Activated naive CD8-positive, alpha-beta T cell treated with anti-CD3 and anti-CD28 coated beads for 36 hours (primary cell): ENCODE data around the gene APOBEC3F. TPM values are rescaled to one million over a fixed set of nuclear protein-coding genes. Genes with fewer than 3 reads are reported as not detected.
"Not testable (repeated sequence)": the region's sequence is repeated elsewhere in the genome, so short reads cannot be mapped to it uniquely, and the experiment has no call there.

Source experiments
- DNase-seq: peaks from one replicate; pipeline ENCODE4 v3.0.0; 2021
- H3K27ac Mint-ChIP-seq: one replicate; pipeline ENCODE4 v1.8.0; 2022; ENCODE audit warnings: mild to moderate bottlenecking, moderate library complexity, mixed read lengths
- H3K27me3 Mint-ChIP-seq: one replicate; pipeline ENCODE4 v1.8.0; 2022; ENCODE audit warnings: mild to moderate bottlenecking, mixed read lengths
- H3K36me3 Mint-ChIP-seq: one replicate; pipeline ENCODE4 v1.8.0; 2021; ENCODE audit warnings: mild to moderate bottlenecking, mixed read lengths
- H3K4me1 Mint-ChIP-seq: one replicate; pipeline ENCODE4 v1.8.0; 2021; ENCODE audit warnings: mixed read lengths
- H3K4me3 Mint-ChIP-seq: one replicate; pipeline ENCODE4 v1.8.0; 2022; ENCODE audit warnings: mild to moderate bottlenecking, moderate library complexity, mixed read lengths
- H3K9me3 Mint-ChIP-seq: one replicate; pipeline ENCODE4 v1.8.0; 2022; ENCODE audit warnings: mixed read lengths
- total RNA-seq, 2 experiments: library from RNA; stranded (reverse); gene quantifications; one replicate each; pipeline ENCODE4 v1.2.3, GENCODE V29; 2021

APOBEC3F gene
- total RNA-seq, 2 experiments from 2014 or later, result 19.4 to 20.4 TPM

DNA sequence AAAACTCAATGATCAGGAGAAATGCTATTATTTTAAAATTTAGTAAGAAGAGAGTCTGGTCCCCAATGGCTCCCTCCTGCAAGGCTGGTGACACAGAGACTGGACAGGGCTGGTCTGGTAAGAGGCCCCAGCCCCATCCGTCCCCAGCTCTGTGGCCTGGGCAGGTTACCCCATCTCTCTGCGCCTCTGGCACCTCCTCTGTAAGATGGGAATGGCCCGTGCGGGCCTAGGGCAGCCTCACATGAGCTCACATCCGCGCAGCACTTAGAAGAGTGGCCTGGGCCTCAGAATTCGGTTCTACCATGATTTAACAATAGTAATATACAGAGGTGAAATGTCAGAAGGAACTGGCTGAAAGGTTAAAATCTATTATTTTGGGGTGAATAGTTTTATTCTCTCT, 1.2 kb downstream of the APOBEC3F start:
- Mint-ChIP-seq H3K27ac (no peak overlapping the region), H3K27me3 (no peaks in the 10 kb centered on the region), H3K36me3 (peaks cover 11% of the 10 kb centered on the region), H3K4me3 (peak overlapping the region; percentile 93), H3K4me1 (peaks cover 40% of the 10 kb centered on the region), H3K9me3 (no peaks in the 10 kb centered on the region)
- no peak for DNase-seq

DNA sequence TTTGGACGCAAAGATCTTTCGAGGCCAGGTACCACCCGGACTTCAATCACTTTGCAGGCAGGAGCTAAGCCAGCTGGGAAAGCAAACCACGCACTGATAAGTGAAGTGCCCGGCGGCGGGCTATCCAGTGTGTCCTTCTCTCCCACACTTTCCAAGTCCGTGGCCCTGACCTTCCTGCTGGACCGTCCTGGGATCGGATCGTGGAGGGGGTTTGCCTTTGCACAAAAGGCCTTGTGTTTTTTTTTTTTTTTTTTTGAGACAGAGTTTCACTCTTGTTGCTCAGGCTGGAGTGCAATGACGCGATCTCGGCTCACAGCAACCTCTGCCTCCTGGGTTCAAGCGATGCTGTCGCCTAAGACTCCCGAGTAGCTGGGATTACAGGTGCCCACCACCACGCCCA, 2.4 kb downstream of the APOBEC3F start:
- not testable (repeated sequence) for H3K4me3 Mint-ChIP-seq, DNase-seq, H3K9me3 Mint-ChIP-seq, H3K27me3 Mint-ChIP-seq, H3K27ac Mint-ChIP-seq
- Mint-ChIP-seq H3K36me3 (peaks cover 11% of the 10 kb centered on the region), H3K4me1 (peaks cover 32% of the 10 kb centered on the region)

DNA sequence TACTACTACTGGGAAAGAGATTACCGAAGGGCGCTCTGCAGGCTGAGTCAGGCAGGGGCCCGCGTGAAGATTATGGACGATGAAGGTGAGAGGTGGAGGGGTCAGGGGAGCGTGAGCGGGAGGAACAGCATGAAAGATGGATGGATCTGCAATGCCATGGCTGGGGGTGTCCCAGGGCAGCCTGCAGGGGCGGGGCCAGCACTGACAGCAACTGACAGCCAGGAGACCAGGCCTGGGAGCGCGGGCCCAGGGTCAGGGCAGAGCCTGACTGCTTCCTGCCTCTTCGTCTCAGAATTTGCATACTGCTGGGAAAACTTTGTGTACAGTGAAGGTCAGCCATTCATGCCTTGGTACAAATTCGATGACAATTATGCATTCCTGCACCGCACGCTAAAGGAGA, 4.5 kb downstream of the APOBEC3F start:
- DNase-seq, H3K27me3 Mint-ChIP-seq, H3K4me3 Mint-ChIP-seq, H3K27ac Mint-ChIP-seq, H3K9me3 Mint-ChIP-seq: not testable (repeated sequence)
- H3K4me1 Mint-ChIP-seq, result peaks cover 23% of the 10 kb centered on the region
- H3K36me3 Mint-ChIP-seq, result peaks cover 11% of the 10 kb centered on the region

DNA sequence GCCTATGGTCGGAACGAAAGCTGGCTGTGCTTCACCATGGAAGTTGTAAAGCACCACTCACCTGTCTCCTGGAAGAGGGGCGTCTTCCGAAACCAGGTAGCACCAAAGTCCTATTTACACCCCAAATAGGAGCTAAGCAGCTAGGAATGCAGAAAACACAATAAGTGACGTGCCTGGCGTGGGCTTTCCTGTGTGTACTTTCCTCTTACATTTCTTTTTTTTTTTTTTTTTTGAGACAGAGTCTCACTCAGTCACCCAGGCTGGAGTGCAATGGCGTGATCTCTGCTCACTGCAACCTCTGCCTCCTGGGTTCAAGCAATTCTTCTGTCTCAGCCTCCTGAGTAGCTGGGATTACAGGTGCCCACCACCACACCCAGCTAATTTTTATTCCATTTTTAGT, 8.8 kb downstream of the APOBEC3F start:
- peaks cover 11% of the 10 kb centered on the region for H3K4me1 Mint-ChIP-seq
- not testable (repeated sequence) for H3K27ac Mint-ChIP-seq, H3K27me3 Mint-ChIP-seq, H3K9me3 Mint-ChIP-seq, DNase-seq, H3K4me3 Mint-ChIP-seq
- H3K36me3 Mint-ChIP-seq, result peaks cover 11% of the 10 kb centered on the region

DNA sequence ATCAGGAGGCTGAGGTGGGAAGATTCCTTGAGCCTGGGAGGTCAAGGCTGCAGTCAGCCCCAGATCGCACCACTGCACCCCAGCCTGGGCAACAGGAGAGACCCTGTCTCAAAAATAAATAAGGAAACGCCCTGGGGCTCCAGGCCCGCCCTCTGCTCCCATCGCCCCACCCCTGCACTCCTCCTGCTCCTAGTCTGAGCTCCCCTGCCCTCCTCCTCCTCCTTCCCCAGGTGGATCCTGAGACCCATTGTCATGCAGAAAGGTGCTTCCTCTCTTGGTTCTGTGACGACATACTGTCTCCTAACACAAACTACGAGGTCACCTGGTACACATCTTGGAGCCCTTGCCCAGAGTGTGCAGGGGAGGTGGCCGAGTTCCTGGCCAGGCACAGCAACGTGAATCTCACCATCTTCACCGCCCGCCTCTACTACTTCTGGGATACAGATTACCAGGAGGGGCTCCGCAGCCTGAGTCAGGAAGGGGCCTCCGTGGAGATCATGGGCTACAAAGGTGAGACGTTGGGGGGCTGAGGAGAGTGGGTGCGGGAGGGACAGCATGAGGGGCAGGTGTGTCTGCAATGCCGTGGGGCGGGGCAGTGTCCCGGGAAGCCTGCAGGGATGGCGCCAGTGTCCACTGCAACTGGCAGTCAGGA, 11.3 kb downstream of the APOBEC3F start:
- H3K4me3 Mint-ChIP-seq, H3K9me3 Mint-ChIP-seq, H3K36me3 Mint-ChIP-seq, H3K27me3 Mint-ChIP-seq, DNase-seq, H3K4me1 Mint-ChIP-seq, H3K27ac Mint-ChIP-seq: not testable (repeated sequence)

DNA sequence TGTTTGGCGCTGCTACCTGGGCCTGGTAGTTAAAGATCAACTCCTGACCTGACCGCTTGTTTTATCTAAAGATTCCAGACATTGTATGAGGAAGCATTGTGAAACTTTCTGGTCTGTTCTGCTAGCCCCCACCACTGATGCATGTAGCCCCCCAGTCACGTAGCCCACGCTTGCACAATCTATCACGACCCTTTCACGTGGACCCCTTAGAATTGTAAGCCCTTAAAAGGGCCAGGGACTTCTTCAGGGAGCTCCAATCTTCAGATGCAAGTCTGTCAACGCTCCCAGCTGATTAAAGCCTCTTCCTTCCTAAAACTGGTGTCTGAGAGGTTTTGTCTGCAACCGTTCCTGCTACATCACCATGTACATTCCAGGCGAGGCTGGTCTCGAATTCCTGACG, 15.0 kb downstream of the APOBEC3F start:
- Mint-ChIP-seq H3K4me3 (no peak overlapping the region), H3K27me3 (no peaks in the 10 kb centered on the region), H3K27ac (no peak overlapping the region), H3K36me3 (no peaks in the 10 kb centered on the region), H3K4me1 (no peaks in the 10 kb centered on the region), H3K9me3 (no peaks in the 10 kb centered on the region)
- DNase-seq, result no peak

DNA sequence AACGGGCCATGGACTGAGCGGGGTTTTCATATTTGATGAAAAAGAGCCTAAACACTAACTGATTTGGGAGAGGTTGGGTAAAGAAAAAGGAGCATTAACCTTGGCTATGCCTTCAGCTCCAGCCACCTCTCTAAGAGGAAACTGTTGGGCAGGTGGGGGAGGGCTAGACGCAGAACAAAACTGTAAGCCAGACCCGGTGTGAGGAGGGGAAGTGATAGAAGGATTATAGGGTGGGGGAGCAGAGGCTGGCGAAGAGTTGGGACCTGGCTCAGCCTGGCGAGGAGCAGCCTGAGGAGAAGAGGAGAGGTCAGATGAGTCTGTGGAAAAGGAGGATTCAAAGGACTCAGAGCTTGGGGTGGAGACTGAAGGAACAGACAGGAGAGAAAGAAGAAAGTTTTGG, 20.6 kb downstream of the APOBEC3F start:
- H3K9me3 Mint-ChIP-seq, H3K27ac Mint-ChIP-seq, H3K27me3 Mint-ChIP-seq, H3K36me3 Mint-ChIP-seq, DNase-seq, H3K4me3 Mint-ChIP-seq: not testable (repeated sequence)
- H3K4me1 Mint-ChIP-seq, result peaks cover 14% of the 10 kb centered on the region

DNA sequence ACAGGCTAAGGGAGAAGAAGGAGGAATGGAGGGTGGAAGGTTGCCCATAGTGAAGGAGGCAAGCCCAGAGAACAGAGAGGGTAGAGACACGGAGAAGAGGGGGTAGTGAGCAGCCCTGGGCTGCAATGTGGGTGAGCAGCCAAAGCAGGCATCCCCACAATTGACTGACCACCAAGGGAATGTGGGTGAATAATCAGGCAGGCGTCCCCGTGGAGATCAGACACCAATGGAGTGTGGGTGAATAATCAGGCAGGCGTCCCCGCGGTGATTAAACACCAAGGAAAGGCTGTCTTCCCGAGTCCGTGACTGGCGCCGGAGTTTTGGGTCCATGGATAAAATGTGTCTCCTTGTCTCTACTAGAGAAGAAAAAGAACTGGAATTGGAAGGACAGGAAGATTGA, 21.3 kb downstream of the APOBEC3F start:
- H3K9me3 Mint-ChIP-seq, H3K36me3 Mint-ChIP-seq, H3K27me3 Mint-ChIP-seq, H3K27ac Mint-ChIP-seq, H3K4me3 Mint-ChIP-seq, DNase-seq: not testable (repeated sequence)
- H3K4me1 Mint-ChIP-seq, result peaks cover 14% of the 10 kb centered on the region

DNA sequence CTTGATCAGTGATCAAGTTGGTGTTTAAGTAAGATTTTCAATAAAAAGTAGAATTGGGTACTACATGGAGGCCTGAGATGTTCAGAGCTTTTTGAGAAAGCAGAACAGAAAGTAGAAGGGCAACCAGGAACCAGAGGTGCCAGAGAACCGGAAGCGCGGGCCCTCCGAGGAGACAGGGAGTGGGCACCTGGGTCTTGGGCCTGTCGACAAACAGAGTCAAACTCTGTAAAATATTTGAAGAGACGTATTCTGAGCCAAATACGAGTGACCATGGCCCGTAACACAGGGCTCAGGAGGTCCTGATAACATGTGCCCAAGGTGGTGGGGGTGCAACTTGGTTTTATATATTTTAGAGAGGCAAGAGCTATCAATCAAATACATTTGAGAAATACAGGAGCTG, 23.2 kb downstream of the APOBEC3F start:
- H3K36me3 Mint-ChIP-seq, H3K4me3 Mint-ChIP-seq, H3K9me3 Mint-ChIP-seq, H3K27me3 Mint-ChIP-seq, DNase-seq: not testable (repeated sequence)
- H3K27ac Mint-ChIP-seq, result peak overlapping the region; percentile 71
- H3K4me1 Mint-ChIP-seq, result peaks cover 14% of the 10 kb centered on the region

DNA sequence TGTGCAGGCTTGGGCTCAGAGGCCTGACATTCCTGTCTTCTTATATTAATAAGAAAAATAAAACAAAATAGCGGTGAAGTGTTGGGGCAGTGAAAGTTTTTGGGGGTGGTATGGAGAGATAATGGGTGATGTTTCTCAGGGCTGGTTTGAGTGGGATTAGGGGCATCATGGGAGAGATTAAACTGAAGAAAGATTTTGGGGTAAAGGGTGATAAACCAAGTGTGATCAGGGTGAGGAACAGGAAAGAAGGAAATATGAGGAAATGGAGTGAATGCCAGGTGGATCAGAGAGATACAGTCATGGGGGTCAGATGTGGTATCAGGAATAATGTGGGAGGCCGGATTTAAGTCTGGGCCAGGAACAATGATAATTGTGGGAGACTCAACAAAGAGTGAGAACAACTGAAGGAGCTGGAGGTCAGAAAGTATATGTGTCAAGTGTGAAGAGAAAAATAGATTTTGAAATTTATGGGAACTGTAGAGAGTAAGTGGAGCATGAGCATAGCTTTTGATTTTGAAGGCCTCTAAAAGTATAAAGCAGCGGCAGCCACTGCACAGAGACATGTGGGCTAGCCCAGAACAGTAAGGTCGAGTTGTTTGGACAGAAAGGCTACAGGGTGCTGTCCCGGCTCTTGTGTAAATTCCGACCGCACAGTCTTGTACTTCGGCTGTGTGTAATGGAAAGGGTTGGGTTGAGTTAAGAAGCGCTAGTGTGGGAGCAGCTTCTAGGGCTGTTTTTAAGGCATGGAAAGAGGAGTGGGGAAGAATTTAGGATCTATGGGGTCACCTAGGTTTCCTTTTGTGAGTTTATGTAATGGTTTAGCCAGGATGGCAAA, 26.0 kb downstream of the APOBEC3F start:
- H3K4me3 Mint-ChIP-seq, H3K9me3 Mint-ChIP-seq, H3K36me3 Mint-ChIP-seq, H3K27ac Mint-ChIP-seq, DNase-seq, H3K27me3 Mint-ChIP-seq: not testable (repeated sequence)
- H3K4me1 Mint-ChIP-seq, result peaks cover 16% of the 10 kb centered on the region

DNA sequence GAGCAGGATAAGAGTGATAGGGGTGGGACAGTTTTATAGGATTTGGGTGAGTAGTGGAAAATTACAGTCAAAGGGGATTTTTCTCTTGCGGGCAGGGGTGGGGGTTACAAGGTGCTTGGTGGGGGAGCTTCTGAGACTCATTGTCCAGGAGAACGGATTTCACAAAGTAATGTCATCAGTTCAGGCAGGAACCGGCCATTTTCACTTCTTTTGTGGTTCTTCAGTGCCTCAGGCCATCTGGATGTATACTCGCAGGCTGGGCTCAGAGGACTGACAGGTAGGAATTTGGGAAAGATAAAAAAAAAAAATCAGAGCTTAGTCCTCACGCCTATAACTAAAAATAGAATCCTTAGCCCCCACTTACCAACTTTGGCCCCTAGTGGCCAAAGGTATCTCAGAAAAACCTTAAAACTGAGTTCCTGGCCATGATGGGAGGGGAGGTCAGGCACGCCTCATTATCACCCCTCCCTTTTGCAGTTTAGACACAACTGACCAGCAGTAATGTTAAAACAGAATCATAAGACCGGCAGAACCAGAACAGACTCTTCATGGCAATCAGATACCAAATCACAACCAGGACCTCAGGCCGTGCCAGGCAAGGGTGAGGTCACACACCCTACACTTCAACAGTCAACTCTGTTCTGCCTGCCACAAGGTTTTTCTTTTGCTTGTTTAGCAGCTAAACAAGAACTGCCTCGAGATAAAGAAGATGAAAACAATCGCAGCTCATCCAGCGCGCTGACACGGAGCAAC, 27.5 kb downstream of the APOBEC3F start:
- H3K4me3 Mint-ChIP-seq, result peak overlapping the region; percentile 32
- no peak overlapping the region for H3K27ac Mint-ChIP-seq
- no peaks in the 10 kb centered on the region for H3K27me3 Mint-ChIP-seq
- no peaks in the 10 kb centered on the region for H3K9me3 Mint-ChIP-seq
- no peak for DNase-seq
- peaks cover 16% of the 10 kb centered on the region for H3K4me1 Mint-ChIP-seq
- H3K36me3 Mint-ChIP-seq, result peaks cover 5% of the 10 kb centered on the region

DNA sequence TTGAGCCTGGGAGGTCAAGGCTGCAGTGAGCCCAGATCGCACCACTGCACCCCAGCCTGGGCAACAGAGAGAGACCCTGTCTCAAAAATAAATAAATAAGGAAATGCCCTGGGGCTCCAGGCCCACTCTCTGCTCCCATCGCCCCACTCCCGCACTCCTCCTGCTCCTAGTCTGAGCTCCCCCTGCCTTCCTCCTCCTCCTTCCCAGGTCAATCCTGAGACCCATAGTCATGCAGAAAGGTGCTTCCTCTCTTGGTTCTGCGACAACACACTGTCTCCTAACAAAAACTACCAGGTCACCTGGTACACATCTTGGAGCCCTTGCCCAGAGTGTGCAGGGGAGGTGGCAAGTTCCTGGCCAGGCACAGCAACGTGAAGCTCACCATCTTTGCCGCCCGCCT, 29.5 kb downstream of the APOBEC3F start:
- H3K4me1 Mint-ChIP-seq, result peaks cover 12% of the 10 kb centered on the region
- DNase-seq, result no peak
- H3K27ac Mint-ChIP-seq, result peak overlapping the region; percentile 13
- H3K36me3 Mint-ChIP-seq, result peaks cover 5% of the 10 kb centered on the region
- no peaks in the 10 kb centered on the region for H3K27me3 Mint-ChIP-seq
- no peaks in the 10 kb centered on the region for H3K9me3 Mint-ChIP-seq
- H3K4me3 Mint-ChIP-seq, result no peak overlapping the region

DNA sequence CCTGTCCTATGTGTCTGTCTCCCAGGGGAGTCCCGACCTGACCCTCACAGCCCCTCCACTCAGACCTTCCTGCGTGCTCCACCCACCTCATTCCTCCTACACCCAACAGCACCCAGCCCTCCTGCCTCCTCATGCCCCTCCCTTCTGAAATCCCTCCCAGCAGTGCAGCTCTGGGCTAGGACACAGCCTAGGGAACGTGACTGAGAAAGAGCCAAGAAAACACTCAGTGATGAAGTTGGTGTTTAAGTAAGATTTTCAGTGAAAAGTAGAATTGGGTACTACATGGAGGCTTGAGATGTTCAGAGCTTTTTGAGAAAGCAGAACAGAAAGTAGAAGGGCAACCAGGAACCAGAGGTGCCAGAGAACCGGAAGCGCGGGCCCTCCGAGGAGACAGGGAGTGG, 31.9 kb downstream of the APOBEC3F start:
- H3K36me3 Mint-ChIP-seq, DNase-seq, H3K27me3 Mint-ChIP-seq, H3K4me3 Mint-ChIP-seq, H3K9me3 Mint-ChIP-seq: not testable (repeated sequence)
- H3K4me1 Mint-ChIP-seq, result peaks cover 13% of the 10 kb centered on the region
- peak overlapping the region; percentile 63 for H3K27ac Mint-ChIP-seq

DNA sequence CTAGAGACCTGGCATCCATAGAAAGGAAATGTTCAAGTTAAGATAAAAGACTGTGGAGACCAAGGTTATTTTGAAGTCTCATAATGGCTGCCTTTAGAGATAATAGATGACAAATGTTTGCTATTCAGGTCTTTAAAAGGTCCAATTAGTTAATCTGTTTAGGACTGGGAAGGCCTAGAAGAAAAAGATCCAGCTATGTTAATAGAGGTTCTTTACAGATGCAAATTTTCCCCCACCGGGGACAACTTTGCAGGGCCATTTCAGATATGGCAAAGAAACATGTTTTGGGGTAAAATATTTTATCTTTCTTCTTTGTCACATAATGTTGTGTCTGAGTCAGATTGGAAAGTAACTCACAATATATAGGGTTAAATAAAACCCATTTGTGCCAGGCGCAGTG, 33.3 kb downstream of the APOBEC3F start:
- Mint-ChIP-seq H3K9me3 (no peaks in the 10 kb centered on the region), H3K4me3 (no peak overlapping the region), H3K36me3 (peaks cover 3% of the 10 kb centered on the region), H3K27me3 (no peaks in the 10 kb centered on the region), H3K4me1 (peaks cover 20% of the 10 kb centered on the region), H3K27ac (peak overlapping the region; percentile 14)
- DNase-seq, result no peak
